ENCODE results near the gene NFATC2.

NFATC2 gene

GRCh38 chr20:51512645-51513044 lies 29.9 kb downstream of the NFATC2 start:
- DNase-seq = no peak

- DNase-seq = no peak
These were observed 30.5 kb downstream of the NFATC2 start for GRCh38 chr20:51511861-51512619.

- DNase-seq = no peak
These were observed 31.4 kb downstream of the NFATC2 start for GRCh38 chr20:51510936-51511605.

DNA sequence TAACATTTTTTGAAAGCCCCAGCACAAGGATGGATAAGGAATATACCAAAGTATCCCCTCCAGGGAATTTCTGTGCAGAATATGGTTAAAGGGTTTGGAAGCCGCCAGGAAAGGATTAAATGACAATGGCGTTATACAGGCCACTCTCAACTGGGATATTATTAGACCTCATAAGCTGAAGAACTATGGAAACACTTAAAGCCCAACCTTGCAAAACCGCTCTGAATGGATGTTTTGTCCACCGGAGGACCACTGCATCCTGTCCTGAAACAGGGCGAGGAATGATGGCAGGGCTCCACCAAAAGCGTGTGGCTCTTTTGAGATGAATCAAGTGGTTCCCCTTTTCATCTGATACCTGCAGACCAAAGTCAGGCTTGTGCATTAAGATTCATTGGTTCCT lies 32.4 kb downstream of the NFATC2 start:
- DNase-seq = no peak

DNA sequence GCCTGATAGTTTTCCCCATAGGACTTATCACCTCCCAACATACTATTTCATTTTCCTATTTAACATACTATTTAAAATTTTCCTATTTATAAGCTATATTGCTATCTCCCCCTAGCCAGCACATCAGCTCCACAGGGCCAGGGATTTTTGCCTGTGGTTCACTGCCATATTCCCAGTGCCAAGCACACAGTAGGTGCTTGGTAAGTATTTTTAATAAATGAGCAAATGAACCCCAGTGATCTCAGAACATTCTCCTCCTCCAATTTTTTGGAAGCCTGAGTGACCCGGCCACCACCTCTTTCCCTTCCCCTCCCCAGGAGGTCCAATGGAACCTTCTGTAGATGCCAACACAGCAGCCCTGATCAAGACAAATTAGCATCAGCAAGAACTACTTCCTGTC lies 33.3 kb downstream of the NFATC2 start:
- DNase-seq = no peak

DNA sequence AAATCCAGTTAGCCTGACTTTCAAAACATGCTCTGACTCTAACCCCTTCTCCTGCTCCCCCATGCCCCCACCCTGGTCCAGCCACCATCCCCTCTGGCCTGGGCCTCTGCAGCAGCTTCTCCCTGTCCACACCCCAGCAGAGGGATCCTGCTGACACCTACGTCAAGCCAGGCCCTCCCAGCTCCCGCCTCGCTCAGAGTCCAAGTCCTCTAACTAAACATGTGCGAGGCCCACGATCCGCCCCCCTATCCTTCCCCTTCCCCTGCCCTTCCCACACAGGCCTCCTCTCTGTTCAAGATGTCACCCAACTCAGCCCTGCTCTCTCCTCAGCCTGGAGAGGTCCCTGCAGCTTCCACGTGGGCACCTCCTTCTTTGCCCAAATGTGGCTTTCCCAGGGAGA lies 33.7 kb downstream of the NFATC2 start:
- no peak for DNase-seq

DNA sequence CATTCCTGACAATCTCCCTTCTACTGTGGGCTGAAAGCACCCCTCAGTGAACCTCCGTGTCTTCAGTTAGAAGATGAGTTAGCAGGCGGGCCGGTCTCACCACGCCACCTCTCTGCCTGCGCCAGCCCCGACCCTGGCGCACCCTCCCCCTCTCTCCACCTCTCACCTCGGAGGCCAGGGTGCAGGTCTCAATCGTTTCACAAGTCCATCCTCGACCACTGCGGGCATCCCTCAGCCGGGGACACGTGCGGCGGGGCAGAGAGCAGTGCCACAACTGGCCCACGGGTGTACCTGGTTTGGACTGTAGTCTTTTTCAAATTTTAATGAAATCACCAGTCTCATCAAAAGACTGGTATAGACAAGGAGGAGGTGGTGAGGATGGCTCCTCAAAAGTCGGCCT lies 34.4 kb downstream of the NFATC2 start:
- no peak for DNase-seq

- no peak for DNase-seq
These were observed 35.1 kb downstream of the NFATC2 start for GRCh38 chr20:51507216-51508036.

GRCh38 chr20:51506527-51507215 lies 35.8 kb downstream of the NFATC2 start:
- no peak for DNase-seq

DNA sequence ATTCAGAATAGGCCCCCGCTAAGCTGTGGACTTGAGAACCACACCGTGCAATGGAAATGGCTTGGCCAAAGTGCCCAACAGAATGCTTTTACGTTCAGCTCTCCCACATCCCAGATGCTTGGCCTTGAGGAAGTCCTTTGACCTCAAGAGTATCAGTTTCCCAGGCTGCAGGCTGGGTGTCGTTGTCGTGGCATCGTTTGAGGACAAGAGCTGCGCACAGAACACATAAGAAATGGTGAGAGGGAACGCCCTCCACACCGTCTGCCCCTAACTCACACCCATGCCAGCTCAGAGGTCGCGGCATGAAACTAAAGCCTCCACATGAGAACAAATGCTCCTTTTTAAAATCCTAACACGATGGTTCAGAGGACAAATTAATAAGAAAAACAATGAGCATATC lies 37.0 kb downstream of the NFATC2 start:
- no peak for DNase-seq

DNA sequence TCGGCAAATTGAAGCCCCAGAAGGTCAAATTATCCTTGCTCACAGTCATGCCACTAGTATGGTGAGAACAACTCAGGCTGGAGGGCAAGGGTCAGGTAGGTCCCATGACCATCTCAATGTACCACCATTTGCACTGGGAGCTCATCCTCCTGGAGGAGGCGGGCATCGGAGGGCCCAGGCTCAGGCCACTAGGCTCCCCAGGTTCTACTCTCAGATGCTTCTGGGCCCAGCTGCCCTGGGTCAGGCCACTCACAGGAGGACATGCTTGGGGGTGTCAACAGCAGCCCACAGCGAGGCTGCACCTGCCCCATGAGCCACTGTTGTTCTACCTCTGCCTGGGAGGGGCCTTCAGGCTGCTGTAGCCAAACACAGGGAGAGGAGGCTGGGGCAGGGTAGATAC lies 39.1 kb downstream of the NFATC2 start:
- DNase-seq = no peak

DNA sequence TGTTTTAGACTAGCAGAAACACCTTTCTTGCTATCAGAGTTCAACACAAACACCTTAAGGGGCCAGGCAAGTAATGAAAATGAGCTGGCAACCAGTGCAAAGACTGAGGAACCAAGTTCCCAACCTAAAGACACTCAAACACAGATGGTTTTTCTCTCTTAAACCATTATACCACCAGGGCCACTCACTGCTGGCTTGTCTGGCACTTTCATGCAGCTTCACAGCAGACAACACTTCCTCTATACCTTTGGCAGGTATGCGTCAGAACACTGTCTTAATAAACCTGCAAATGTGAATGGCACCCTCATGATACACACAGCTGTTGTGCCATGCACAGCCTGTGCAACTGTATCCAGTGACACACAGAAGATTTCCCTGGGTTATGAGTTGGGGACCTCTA lies 41.6 kb downstream of the NFATC2 start:
- no peak for DNase-seq

GRCh38 chr20:51500311-51500710 lies 42.2 kb downstream of the NFATC2 start:
- DNase-seq = peak; percentile 73

DNA sequence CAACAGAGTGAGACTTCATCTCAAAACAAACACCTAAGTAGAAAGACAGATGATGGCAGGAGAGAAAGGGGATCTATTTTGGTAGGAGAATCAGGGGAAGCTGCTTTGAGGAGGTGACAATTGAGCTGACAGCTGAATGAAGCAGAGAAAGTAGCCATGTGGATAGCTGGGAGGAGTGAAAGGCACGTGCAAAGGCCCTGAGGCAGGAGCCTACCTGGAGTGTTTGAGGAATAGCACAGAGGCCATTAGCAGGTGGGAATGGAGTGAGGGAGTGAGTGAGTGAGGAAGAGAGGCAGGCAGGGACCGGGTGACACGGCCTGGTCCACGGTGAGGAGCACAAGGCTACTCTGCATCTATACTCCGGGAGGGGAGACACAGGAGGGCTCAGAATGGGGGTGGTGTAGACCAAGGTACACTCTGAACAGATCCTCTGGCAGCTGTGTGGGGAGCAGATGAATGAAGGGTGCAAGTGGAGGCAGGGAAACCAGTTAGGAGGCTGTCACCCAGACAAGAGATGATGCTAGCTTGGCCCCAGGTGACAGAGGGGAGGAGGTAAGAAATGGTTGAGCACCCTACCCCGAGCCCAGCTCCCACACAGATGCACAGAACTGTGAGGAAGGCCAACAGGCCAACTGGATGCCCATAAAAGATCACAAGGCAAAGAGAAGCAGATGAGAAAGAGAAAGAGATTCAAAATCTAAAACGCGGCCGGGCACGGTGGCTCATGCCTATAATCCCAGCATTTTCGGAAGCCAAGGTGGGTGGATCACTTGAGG lies 43.6 kb downstream of the NFATC2 start:
- DNase-seq = no peak

DNA sequence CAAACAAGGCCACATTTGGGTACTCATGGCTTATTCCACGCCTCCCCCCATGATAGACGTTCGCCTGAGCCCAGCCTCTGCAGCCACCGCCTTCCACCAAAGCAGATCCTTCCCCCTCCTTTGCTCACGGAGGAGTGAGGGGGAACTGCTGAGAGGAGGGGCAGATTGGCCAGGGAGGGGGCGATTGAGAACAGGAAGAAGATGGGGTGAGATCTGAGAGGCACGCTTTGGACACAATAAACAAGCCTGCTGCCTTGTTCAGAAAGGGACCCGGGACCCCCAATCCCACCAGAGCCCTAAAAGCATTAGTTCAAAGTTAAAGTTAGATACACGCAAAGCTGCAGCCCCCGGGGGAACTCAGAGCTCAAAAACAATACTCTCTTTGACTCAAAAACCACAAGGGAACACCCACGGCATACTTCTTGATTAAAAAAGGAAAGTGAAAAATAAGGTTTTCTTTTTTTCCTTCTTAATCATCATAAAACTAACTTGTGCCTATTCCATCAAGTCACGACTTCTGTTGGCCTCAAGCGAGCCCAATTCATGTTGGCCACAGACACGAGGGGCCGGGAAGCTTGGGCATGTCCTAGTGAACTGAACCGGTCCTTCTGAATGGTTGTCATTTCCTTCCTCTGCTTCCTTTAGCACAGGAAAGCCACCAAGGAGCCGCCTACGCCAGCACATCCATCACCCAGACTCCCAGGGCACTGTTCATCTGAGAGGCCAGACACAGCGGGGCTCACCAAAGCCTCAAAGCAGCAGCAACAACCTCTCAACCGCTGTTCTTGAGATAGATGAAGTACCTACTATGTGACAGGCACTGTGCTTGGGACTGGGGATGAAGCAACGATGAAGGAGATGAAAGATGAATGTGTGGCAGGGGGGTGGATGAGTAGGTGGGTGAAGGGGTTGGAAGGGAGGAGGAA lies 44.7 kb downstream of the NFATC2 start:
- no peak for DNase-seq

DNA sequence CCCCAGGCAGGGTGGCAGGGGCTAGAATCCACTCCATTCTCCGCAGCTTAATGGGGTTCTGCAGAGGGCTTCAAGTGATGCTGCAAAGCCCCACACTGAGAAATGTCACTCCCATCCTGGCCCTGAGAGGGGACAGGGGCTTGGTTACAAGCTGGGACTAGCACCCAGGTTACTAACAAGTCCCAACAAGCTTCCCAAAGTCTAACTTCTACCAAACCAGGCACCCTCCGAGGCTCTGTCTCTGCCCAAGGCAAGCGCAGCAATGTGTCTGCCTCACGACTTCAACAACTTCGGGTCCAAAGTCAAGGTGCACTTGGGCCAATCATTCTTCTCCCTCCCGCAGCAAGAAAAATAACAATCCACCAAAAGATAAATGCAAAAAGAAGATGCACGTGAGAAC lies 45.6 kb downstream of the NFATC2 start:
- no peak for DNase-seq

GRCh38 chr20:51495921-51496545 lies 46.5 kb downstream of the NFATC2 start:
- no peak for DNase-seq

- DNase-seq = no peak
These were observed 47.2 kb downstream of the NFATC2 start for GRCh38 chr20:51495291-51495690.

- no peak for DNase-seq
These were observed 48.0 kb downstream of the NFATC2 start for GRCh38 chr20:51494241-51495110.

DNA sequence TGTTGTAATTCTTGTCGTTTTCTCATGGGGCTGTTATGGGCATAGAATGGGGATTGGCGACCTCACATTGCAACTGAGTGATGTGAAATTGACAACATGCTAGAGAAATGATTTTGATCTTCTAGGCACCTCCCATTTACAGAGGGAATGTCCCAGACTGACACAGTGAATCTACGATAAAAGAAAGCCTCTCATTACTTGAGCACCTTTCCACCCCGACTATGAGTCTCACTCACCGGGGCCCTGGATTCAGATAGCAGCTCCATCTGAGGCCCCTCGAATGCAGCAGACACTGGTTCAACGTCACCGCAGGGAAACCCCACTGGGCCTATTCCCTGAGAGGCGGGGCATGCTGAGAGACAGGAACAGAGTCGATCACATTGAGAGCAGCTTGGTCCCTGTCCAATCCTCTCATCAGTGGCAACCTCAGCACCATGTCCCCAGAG lies 49.1 kb downstream of the NFATC2 start:
- DNase-seq = no peak

All from NCI-H226 (cell line).